ENCODE results near the gene SNAPC4. TPM values are rescaled to one million over a fixed set of nuclear protein-coding genes. Genes with fewer than 3 reads are reported as not detected.

SNAPC4 gene
- total RNA-seq, 1 experiment from 2014 or later = 29.7 TPM

DNA sequence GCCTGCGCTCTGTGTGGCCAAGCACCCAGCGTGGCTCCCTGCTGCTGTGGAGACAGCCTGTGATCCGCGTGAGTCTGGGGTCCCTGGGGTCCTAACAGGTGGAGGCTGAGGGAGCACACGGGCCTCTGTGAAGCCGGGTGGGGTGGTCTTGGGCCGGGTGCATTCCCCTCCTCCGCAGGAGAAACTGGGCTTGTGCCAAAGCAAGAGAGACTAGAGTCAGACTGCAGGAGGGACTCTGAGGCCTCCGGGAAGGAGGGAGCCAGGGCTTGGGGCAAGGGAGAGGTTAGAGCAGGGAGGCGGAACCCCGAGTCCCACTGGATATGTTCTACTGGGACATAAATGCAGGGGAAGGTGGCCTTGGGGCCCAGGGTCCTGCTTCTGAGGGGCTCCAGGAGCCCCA lies 46.9 kb downstream of the SNAPC4 start:
- H3K56ac ChIP-seq (ENCODE audit: insufficient read length, low read depth, low read length) = no peak overlapping the region
- no peak overlapping the region for H4K5ac ChIP-seq (ENCODE audit: insufficient read length, low read depth, low read length)
- Mint-ChIP-seq H3K9me3 (no peaks in the 10 kb centered on the region), H3K36me3 (ENCODE audit: insufficient read depth in 1 of 3, low read depth in 3 of 3) (peaks cover 0 to 3% (median 0%) of the 10 kb centered on the region in 3 experiments; a peak in 1 of 7 replicates), H3K27ac (no peak overlapping the region), H3K27me3 (ENCODE audit: low read depth) (no peaks in the 10 kb centered on the region), H3K4me3 (no peak overlapping the region), H3K4me1 (no peaks in the 10 kb centered on the region; a peak in 1 of 4 replicates)
- no peak overlapping the region for H3T11ph ChIP-seq (ENCODE audit: low read length)
- no peaks in the 10 kb centered on the region for H3K4me1 ChIP-seq (ENCODE audit: insufficient read depth, low read length)
- no peaks in the 10 kb centered on the region for H3K79me1 ChIP-seq (ENCODE audit: insufficient read depth, low read depth, low read length, poor library complexity, severe bottlenecking)
- H2BK5ac ChIP-seq (ENCODE audit: insufficient read length, low read length) = no peak overlapping the region
- no peaks in the 10 kb centered on the region for H3K79me2 ChIP-seq (ENCODE audit: insufficient read depth, low read length)
- H3K27me3 ChIP-seq (ENCODE audit: insufficient read depth, low read length) = no peaks in the 10 kb centered on the region
- no peak overlapping the region for H3K23ac ChIP-seq (ENCODE audit: insufficient read length, low read depth, low read length)
- no peaks in the 10 kb centered on the region for H4K20me1 ChIP-seq (ENCODE audit: control insufficient read depth, insufficient read depth, insufficient read length)
- H3K14ac ChIP-seq (ENCODE audit: insufficient read depth, low read length) = no peak overlapping the region
- H2BK12ac ChIP-seq (ENCODE audit: insufficient read length, low read depth, low read length) = no peak overlapping the region
- no peak overlapping the region for H2AK5ac ChIP-seq (ENCODE audit: insufficient read length, low read length)
- H4K91ac ChIP-seq (ENCODE audit: insufficient read length, low read depth, low read length) = no peak overlapping the region
- no peak overlapping the region for H4K8ac ChIP-seq (replicated peaks; ENCODE audit: insufficient read length, low read depth, low read length)
- WGBS (ENCODE audit: extremely low coverage, insufficient read length, low lambda C conversion rate) = no CpG with 5 or more reads among the region's 11 CpGs
- no peaks in the 10 kb centered on the region for H3K9me3 ChIP-seq (ENCODE audit: control insufficient read depth, low read depth, low read length)
- no peak overlapping the region for H3K27ac ChIP-seq (ENCODE audit: insufficient read length, low read depth, low read length)
- H3K4ac ChIP-seq (ENCODE audit: low read depth, low read length) = no peak overlapping the region
- no peak for DNase-seq
- no peak overlapping the region for H2BK20ac ChIP-seq (ENCODE audit: low read depth, low read length, poor library complexity, severe bottlenecking)
- H3K4me2 ChIP-seq (ENCODE audit: insufficient read depth, insufficient read length, low read length) = no peak overlapping the region
- no peak overlapping the region for H3K9ac ChIP-seq (ENCODE audit: extremely low read depth, insufficient read length, low read length)
- no peak overlapping the region for H2BK15ac ChIP-seq (ENCODE audit: low read depth, low read length)
- no peaks in the 10 kb centered on the region for H3K23me2 ChIP-seq (ENCODE audit: insufficient read length, low read depth, low read length, poor library complexity, severe bottlenecking)
- H3K18ac ChIP-seq (ENCODE audit: insufficient read length, low read depth, low read length) = no peak overlapping the region
- TF ChIP-seq, protein P1, sequence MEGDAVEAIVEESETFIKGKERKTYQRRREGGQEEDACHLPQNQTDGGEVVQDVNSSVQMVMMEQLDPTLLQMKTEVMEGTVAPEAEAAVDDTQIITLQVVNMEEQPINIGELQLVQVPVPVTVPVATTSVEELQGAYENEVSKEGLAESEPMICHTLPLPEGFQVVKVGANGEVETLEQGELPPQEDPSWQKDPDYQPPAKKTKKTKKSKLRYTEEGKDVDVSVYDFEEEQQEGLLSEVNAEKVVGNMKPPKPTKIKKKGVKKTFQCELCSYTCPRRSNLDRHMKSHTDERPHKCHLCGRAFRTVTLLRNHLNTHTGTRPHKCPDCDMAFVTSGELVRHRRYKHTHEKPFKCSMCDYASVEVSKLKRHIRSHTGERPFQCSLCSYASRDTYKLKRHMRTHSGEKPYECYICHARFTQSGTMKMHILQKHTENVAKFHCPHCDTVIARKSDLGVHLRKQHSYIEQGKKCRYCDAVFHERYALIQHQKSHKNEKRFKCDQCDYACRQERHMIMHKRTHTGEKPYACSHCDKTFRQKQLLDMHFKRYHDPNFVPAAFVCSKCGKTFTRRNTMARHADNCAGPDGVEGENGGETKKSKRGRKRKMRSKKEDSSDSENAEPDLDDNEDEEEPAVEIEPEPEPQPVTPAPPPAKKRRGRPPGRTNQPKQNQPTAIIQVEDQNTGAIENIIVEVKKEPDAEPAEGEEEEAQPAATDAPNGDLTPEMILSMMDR (conservative IDR thresholded peaks at IDR 0.05) = no peak
- no peak overlapping the region for H2AFZ ChIP-seq (ENCODE audit: low read length)
- H2BK120ac ChIP-seq (ENCODE audit: low read depth, low read length, poor library complexity, severe bottlenecking) = no peak overlapping the region
